Fibroblast of the aortic adventitia (primary cell): ENCODE data around the gene CEP104. TPM values are rescaled to one million over a fixed set of nuclear protein-coding genes. Genes with fewer than 3 reads are reported as not detected.

Experiments
- DNase-seq: peaks from one replicate; pipeline ENCODE4 v3.0.0-alpha.2; 2010; ENCODE audit warnings: low read depth
- H3K4me3 ChIP-seq: 2 replicates; pipeline ENCODE4 v1.5.1; 2011; ENCODE audit warnings: low read depth, mild to moderate bottlenecking, control low read depth, low read length, moderate library complexity
- total RNA-seq: library from RNA; depleted of rRNA; stranded (reverse); fragments of >200 nt; gene quantifications from 2 replicates; pipeline ENCODE4 v1.2.3, GENCODE V29; 2012; ENCODE audit warnings: low replicate concordance
- TF ChIP-seq, protein P1 (sequence below): IDR thresholded peaks from 2 replicates; pipeline ENCODE4 v1.5.1; 2011; ENCODE audit warnings: mild to moderate bottlenecking, low read length, control low read depth, inconsistent platforms; ENCODE audit not compliant: insufficient read depth

CEP104 gene
- total RNA-seq, 1 donor: 16.9 TPM

DNA sequence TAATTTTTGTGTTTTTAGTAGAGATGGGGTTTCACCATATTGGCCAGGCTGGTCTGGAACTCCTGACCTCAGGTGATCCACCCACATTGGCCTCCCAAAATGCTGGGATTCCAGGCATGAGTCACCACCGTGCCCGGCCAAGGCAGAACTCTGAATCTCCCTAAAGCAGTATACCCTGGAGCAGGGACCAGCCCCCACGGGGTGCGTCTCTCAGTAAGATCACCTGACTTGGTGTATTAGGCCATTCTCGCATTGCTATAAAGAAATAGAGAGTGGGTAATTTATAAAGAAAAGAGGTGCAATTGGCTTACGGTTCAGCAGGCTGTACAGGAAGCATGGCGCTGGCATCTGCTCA, 14.4 kb upstream of the CEP104 start:
- TF ChIP-seq, protein P1, sequence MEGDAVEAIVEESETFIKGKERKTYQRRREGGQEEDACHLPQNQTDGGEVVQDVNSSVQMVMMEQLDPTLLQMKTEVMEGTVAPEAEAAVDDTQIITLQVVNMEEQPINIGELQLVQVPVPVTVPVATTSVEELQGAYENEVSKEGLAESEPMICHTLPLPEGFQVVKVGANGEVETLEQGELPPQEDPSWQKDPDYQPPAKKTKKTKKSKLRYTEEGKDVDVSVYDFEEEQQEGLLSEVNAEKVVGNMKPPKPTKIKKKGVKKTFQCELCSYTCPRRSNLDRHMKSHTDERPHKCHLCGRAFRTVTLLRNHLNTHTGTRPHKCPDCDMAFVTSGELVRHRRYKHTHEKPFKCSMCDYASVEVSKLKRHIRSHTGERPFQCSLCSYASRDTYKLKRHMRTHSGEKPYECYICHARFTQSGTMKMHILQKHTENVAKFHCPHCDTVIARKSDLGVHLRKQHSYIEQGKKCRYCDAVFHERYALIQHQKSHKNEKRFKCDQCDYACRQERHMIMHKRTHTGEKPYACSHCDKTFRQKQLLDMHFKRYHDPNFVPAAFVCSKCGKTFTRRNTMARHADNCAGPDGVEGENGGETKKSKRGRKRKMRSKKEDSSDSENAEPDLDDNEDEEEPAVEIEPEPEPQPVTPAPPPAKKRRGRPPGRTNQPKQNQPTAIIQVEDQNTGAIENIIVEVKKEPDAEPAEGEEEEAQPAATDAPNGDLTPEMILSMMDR: no peak
- no peak overlapping the region for H3K4me3 ChIP-seq
- DNase-seq: no peak

DNA sequence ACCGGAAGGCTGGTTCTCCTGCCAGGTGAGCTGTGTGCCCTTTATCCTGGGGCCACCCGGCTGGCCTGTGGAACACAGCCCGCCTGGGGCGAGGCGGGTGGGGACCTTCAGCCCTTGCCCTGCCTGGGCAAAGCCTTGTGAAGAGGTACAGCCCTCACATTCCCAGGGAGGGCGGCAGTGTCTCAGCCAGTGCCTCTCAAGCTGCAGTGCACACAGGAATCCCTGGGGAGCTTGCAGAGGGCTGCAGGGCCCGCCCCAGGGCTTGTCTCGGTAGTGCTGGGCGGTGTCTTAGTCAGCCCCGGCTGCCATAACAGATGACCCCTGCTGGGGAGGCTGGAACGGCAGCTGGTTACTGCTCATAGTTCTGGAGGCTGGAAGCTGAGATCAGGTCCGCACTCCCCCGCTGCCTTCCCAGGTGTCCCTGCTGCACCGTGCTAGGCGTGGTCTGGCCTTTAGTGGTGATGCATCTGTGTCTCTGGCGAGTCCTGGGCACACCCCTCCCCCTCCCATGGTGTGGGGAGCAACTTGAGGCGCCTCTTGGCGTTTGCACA, 12.8 kb upstream of the CEP104 start:
- DNase-seq: no peak
- H3K4me3 ChIP-seq: no peak overlapping the region
- TF ChIP-seq, protein P1: no peak

DNA sequence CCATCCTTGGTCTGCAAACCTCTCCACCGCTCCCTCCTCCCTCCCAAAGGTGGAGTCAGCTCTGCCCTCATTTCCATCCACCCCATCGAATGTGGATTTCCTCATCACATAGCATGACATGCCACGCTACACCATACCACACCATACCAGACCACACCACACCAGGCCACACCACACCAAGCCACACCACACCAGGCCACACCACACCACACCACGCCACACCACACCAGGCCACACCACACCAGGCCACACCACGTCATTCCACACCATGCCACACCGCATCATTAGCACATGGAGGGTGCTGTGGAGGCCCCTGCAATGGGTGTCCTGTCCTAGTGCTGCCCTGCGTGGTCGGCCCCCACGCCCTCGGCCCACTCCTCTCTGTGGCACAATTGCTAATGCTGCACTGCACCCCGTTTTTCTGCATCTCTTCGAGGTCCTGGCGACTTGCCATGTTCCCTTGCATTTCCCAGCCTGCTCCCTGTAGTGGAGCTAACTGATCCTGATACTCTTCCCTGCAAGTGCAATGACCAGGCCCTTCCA, 11.5 kb upstream of the CEP104 start:
- no peak overlapping the region for H3K4me3 ChIP-seq
- TF ChIP-seq, protein P1: no peak
- DNase-seq: no peak

DNA sequence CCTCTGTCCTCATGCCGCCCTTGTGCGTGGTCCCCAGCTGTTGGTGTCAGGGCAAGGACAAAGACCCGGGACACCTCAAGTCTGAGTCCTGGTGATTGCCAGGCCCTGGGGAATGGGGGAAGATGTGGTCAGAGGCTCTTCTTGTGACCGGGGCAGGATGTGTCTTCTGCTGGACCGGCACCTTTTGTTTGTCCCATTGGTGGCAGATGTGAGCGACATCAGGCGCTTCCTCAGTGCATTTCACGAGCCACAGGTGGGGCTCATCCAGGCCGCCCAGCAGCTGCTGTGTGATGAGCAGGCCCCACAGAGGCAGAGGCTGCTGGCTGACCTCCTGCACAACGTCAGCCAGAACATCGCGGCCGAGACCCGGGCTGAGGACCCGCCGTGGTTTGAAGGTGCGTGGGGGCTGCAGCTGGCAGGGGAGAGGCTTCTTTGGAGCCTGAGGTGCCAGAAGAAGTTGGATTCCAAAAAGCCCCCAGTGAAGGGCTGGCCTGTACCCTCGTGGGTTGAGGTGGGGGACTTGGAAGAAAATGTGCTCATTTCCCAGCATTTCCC, 8.7 kb upstream of the CEP104 start:
- TF ChIP-seq, protein P1: no peak
- DNase-seq: no peak
- H3K4me3 ChIP-seq: no peak overlapping the region

DNA sequence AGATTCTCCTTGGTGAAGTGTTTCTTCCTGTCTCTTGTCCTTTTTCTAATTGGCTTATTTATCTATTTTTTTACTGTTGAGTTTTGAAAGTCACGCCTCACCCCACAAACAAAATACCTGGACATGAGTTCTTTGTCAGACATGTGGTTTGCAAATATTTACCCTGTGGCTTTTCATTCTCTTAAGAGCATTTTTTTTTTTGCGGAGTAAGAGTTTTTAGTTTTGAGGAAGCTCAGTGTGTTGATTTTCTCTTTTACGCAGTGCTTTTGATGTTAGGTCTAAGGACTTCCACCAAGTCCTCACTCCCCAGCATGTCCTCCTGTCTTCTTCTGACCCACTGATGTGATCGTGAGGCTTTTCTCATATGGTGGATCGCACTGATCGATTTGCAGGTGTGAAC, 7.9 kb upstream of the CEP104 start:
- TF ChIP-seq, protein P1: no peak
- no peak for DNase-seq
- no peak overlapping the region for H3K4me3 ChIP-seq

DNA sequence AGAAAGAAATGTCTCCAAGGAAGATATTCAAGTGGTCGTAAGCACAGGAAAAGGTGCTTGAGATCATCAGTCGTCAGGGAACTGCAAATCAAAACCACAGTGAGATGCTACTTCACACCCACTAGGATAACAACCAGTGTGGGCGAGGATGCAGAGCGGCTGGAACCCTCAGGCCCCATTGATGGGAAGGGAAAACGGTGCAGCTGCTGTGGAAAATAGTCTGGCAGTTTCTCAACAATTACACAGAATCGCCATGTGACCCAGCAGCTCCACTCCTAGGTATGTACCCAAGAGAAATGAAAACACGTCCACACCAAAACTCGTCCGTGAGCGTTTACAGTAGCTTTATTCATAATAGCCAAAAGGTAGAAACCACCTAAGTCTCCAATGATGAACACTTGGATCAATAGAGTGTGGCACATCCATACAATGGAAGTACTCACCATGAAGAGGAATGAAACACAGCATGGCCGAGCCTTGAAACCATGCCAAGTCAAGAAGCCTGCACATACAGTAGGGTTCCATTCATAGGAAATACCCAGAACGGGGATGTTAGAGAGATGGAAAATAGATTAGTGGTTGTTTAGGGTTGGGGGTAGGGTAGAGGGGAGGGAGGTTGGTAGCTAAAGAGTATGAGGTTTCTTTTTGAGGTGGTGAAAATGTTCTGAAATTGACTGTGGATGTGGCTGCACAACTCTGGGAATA, 6.4 kb upstream of the CEP104 start:
- TF ChIP-seq, protein P1: no peak
- H3K4me3 ChIP-seq: no peak overlapping the region
- no peak for DNase-seq
